Measurements from ENCODE around the gene ALKBH8.
"Not testable (repeated sequence)": the region's sequence is repeated elsewhere in the genome, so short reads cannot be mapped to it uniquely, and the experiment has no call there.

Gene ALKBH8

GRCh38 chr11:107508201-107508857, 57.2 kb downstream of the ALKBH8 start:
- no peak overlapping the region for H3K4me3 ChIP-seq (ENCODE audit: low read depth in 1 of 2, low read length in 1 of 2)

GRCh38 chr11:107505647-107506225, 59.8 kb downstream of the ALKBH8 start:
- H3K36me3 ChIP-seq = no peaks in the 10 kb centered on the region
- H3K4me1 ChIP-seq (ENCODE audit: control insufficient read depth in 1 of 2, insufficient read depth in 1 of 2, low read depth in 1 of 2, low read length in 1 of 2) = no peaks in the 10 kb centered on the region
- H3K27me3 ChIP-seq = no peaks in the 10 kb centered on the region
- H3K9me3 ChIP-seq = peaks cover 3% of the 10 kb centered on the region
- H3K4me3 ChIP-seq (ENCODE audit: low read depth in 1 of 2, low read length in 1 of 2) = no peak overlapping the region
- no peak overlapping the region for H3K27ac ChIP-seq
- TF ChIP-seq CTCF (IDR thresholded peaks at IDR 0.05) = no peak

More at GRCh38 chr11:107508201-107508857, 57.2 kb downstream of the ALKBH8 start:
- H3K36me3 ChIP-seq = no peaks in the 10 kb centered on the region
- no peaks in the 10 kb centered on the region for H3K27me3 ChIP-seq
- no peaks in the 10 kb centered on the region for H3K9me3 ChIP-seq
- no peak for TF ChIP-seq CTCF (IDR thresholded peaks at IDR 0.05)
- H3K27ac ChIP-seq = no peak overlapping the region
- H3K4me1 ChIP-seq (ENCODE audit: control insufficient read depth in 1 of 2, insufficient read depth in 1 of 2, low read depth in 1 of 2, low read length in 1 of 2) = no peaks in the 10 kb centered on the region

GRCh38 chr11:107504981-107505380, 60.6 kb downstream of the ALKBH8 start:
- TF ChIP-seq CTCF (IDR thresholded peaks at IDR 0.05) = no peak
- Histone ChIP-seq H3K4me3 (ENCODE audit: low read depth in 1 of 2, low read length in 1 of 2) (no peak overlapping the region), H3K9me3 (peaks cover 3% of the 10 kb centered on the region), H3K36me3 (no peaks in the 10 kb centered on the region), H3K4me1 (ENCODE audit: control insufficient read depth in 1 of 2, insufficient read depth in 1 of 2, low read depth in 1 of 2, low read length in 1 of 2) (no peaks in the 10 kb centered on the region), H3K27me3 (no peaks in the 10 kb centered on the region), H3K27ac (no peak overlapping the region)

- no peaks in the 10 kb centered on the region for H3K4me1 ChIP-seq (ENCODE audit: control insufficient read depth in 1 of 2, insufficient read depth in 1 of 2, low read depth in 1 of 2, low read length in 1 of 2)
- H3K27ac ChIP-seq = no peak overlapping the region
- peaks cover 3% of the 10 kb centered on the region for H3K9me3 ChIP-seq
- TF ChIP-seq CTCF (IDR thresholded peaks at IDR 0.05) = no peak
- H3K27me3 ChIP-seq = no peaks in the 10 kb centered on the region
- H3K36me3 ChIP-seq = no peaks in the 10 kb centered on the region
- H3K4me3 ChIP-seq (ENCODE audit: low read depth in 1 of 2, low read length in 1 of 2) = no peak overlapping the region
Measured at GRCh38 chr11:107501713-107502112, 63.8 kb downstream of the ALKBH8 start.

GRCh38 chr11:107497371-107497770, 68.2 kb downstream of the ALKBH8 start:
- not testable (repeated sequence) for H3K4me1 ChIP-seq (ENCODE audit: control insufficient read depth in 1 of 2, insufficient read depth in 1 of 2, low read depth in 1 of 2, low read length in 1 of 2); H3K4me3 ChIP-seq (ENCODE audit: low read depth in 1 of 2, low read length in 1 of 2); H3K27ac ChIP-seq; H3K27me3 ChIP-seq; H3K9me3 ChIP-seq; H3K36me3 ChIP-seq

- Histone ChIP-seq H3K27ac (no peak overlapping the region), H3K36me3 (no peaks in the 10 kb centered on the region), H3K4me3 (ENCODE audit: low read depth in 1 of 2, low read length in 1 of 2) (no peak overlapping the region), H3K4me1 (ENCODE audit: control insufficient read depth in 1 of 2, insufficient read depth in 1 of 2, low read depth in 1 of 2, low read length in 1 of 2) (no peaks in the 10 kb centered on the region), H3K27me3 (no peaks in the 10 kb centered on the region), H3K9me3 (no peaks in the 10 kb centered on the region)
- TF ChIP-seq CTCF (IDR thresholded peaks at IDR 0.05) = no peak
Measured at GRCh38 chr11:107496011-107496410, 69.5 kb downstream of the ALKBH8 start.

Measured in neutrophil (primary cell).